Kidney epithelial cell (primary cell): ENCODE data around the gene GPR27. TPM values are rescaled to one million over a fixed set of nuclear protein-coding genes. Genes with fewer than 3 reads are reported as not detected.

Source experiments
- DNase-seq: peaks from one replicate; pipeline ENCODE4 v3.0.0-alpha.2; 2010; ENCODE audit warnings: low read depth
- H3K27me3 ChIP-seq: 2 replicates; pipeline ENCODE4 v1.6.0; 2011; ENCODE audit warnings: low read length; ENCODE audit not compliant: control insufficient read depth, insufficient read depth
- H3K36me3 ChIP-seq: 2 replicates; pipeline ENCODE4 v1.5.1; 2011; ENCODE audit warnings: low read length; ENCODE audit not compliant: control insufficient read depth, insufficient read depth
- H3K4me3 ChIP-seq: 2 replicates; pipeline ENCODE4 v1.5.1; 2011; ENCODE audit warnings: low read depth, mild to moderate bottlenecking, control low read depth, low read length
- total RNA-seq: library from RNA; depleted of rRNA; stranded (reverse); fragments of >200 nt; gene quantifications from 2 replicates; pipeline ENCODE4 v1.2.3, GENCODE V29; 2015
- TF ChIP-seq, protein P1 (sequence below): IDR thresholded peaks from 2 replicates; pipeline ENCODE4 v1.5.1; 2011; ENCODE audit warnings: mild to moderate bottlenecking, moderate library complexity, low read length, control low read depth, inconsistent platforms; ENCODE audit not compliant: insufficient read depth, poor library complexity, severe bottlenecking

The GPR27 gene
- total RNA-seq, 1 donor from 2014 or later: 8.9 TPM

DNA sequence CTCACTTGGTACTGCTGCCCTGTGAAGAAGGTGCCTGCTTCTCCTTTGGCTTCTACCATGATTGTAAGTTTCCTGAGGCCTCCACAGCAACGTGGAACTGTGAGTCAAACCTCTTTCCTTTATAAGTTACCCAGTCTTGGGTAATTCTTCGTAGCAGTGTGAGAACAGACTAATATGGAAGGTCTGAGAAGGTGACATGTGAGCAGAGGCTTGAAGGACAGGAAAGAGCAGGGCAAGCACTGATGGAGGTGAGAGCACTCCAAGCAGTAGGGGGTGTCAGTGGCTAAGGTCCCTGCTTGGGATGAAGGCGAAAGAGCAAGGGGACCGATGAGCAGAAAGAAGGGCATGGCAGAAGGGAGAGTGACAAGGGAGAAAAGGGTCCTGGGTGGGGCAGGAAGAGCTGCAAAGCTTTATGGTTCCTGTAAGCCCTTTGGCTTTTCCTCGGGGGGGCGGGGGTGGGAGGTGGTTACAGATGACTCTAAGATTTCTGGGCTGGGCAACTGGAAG, 32.0 kb upstream of the GPR27 start:
- no peaks in the 10 kb centered on the region for H3K36me3 ChIP-seq
- DNase-seq: no peak
- peaks cover 5% of the 10 kb centered on the region for H3K27me3 ChIP-seq

DNA sequence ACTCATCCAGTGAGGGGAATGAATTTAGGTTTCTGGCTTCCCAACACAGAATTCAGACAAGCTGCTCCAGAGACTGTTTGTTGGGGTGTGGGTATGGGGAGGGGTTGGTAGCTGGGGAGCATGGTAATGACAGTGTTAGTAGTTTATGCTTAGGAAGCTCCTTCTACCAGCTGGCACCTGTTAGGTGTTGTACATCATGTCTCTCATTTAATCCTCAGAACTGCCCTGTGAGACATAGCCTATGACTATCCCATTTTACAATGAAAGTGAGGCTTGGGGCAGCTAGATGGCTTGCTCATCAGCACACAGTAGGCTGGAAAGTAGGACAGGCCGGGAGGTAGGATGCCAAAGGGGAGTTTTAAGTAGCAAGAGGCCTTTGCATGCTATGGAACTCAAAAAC, 31.0 kb upstream of the GPR27 start:
- H3K4me3 ChIP-seq: no peak overlapping the region
- DNase-seq: no peak
- no peaks in the 10 kb centered on the region for H3K36me3 ChIP-seq
- TF ChIP-seq, protein P1, sequence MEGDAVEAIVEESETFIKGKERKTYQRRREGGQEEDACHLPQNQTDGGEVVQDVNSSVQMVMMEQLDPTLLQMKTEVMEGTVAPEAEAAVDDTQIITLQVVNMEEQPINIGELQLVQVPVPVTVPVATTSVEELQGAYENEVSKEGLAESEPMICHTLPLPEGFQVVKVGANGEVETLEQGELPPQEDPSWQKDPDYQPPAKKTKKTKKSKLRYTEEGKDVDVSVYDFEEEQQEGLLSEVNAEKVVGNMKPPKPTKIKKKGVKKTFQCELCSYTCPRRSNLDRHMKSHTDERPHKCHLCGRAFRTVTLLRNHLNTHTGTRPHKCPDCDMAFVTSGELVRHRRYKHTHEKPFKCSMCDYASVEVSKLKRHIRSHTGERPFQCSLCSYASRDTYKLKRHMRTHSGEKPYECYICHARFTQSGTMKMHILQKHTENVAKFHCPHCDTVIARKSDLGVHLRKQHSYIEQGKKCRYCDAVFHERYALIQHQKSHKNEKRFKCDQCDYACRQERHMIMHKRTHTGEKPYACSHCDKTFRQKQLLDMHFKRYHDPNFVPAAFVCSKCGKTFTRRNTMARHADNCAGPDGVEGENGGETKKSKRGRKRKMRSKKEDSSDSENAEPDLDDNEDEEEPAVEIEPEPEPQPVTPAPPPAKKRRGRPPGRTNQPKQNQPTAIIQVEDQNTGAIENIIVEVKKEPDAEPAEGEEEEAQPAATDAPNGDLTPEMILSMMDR: no peak
- peaks cover 5% of the 10 kb centered on the region for H3K27me3 ChIP-seq

More for the DNA sequence above, 32.0 kb upstream of the GPR27 start:
- H3K4me3 ChIP-seq: no peak overlapping the region
- TF ChIP-seq, protein P1: no peak

DNA sequence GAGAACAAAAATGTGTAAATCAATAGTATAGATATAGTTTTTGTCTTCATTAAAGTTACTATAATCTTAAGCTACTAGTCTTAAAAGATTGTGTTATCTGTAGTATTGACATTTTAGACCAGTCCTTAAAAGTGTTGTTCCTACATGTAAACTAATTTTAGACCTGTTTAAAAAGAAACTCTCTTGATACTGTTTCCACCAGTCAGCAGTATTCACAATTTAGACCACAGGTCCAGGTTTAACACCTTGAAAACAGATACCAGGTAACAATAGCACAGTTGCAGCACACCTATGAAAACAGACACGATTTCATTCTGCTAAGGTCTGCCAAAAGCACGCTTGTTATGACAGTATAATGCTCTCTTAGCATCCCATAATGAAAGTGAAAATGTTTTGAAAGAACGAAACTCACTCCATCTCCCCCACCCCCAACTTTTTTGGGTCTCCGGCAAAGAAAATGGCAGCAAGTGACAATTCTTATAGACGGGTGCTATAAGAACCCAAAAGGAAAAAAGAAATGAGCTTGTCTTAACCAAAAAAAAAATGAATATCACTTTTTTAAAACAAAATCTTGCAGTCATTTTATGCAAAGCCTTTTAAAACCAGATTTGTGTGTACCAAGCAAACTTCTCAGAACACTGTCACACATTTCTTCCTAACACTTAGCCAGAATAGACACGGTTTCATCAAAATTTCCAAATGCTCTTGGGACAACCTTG, 30.0 kb upstream of the GPR27 start:
- no peaks in the 10 kb centered on the region for H3K36me3 ChIP-seq
- no peak overlapping the region for H3K4me3 ChIP-seq
- peaks cover 5% of the 10 kb centered on the region for H3K27me3 ChIP-seq
- TF ChIP-seq, protein P1: no peak
- DNase-seq: no peak

DNA sequence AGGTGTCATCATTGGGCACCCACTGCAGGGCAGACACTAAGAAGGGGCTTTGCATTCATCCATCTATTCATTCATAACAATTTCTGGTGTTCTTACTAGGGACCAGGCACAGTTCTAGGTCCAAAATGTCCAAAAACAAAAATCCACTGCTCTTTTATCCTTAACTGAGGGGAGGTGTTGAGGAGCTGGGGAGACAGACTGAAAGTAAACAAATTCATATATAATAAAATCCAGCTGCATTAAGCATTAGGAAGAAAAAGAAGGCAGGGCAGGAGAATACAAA, 29.5 kb upstream of the GPR27 start:
- TF ChIP-seq, protein P1: no peak
- Histone ChIP-seq H3K36me3 (no peaks in the 10 kb centered on the region), H3K4me3 (no peak overlapping the region), H3K27me3 (peaks cover 5% of the 10 kb centered on the region)
- DNase-seq: no peak

DNA sequence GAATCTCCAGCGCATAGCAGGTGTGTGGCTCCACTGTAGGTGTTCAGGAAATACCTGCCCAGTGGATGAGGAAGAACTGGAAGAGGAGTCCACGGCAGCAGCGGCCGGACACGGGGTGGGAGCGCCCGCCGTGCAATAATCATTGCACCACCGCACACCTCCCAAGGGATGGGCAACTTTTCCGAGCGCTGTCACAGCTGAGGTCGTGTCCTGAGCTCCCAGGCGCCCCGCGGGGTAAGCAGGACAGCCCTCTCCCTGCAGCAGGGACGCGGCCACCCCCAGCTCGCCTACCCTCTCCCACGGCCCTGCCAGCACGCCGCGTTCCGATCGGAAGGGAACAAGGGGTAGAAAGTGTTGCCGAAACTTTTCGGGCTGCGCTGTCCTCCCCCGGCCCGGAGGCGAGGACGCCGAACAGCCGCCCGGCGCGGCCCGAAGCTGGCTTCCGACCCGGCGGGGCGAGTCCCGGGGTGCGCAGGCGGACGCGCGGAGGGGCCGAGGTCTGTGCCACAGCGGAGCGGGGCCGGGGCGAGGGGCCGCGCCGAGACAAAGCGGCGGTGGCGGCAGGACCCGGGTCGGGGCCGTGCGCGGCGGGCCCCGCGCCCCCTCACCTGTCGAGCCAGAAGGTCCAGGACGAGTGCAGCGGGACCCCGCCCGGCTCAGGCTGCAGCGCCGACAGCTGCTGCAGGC, 28.9 kb upstream of the GPR27 start:
- Histone ChIP-seq H3K36me3 (no peaks in the 10 kb centered on the region), H3K4me3 (peak overlapping the region; percentile 76), H3K27me3 (peaks cover 5% of the 10 kb centered on the region)
- TF ChIP-seq, protein P1: no peak
- no peak for DNase-seq
